ENCODE measurements around the gene FAM200C.
A peak's percentile ranks its signal among the peaks of the same experiment; 100 is the strongest.

FAM200C gene

DNA sequence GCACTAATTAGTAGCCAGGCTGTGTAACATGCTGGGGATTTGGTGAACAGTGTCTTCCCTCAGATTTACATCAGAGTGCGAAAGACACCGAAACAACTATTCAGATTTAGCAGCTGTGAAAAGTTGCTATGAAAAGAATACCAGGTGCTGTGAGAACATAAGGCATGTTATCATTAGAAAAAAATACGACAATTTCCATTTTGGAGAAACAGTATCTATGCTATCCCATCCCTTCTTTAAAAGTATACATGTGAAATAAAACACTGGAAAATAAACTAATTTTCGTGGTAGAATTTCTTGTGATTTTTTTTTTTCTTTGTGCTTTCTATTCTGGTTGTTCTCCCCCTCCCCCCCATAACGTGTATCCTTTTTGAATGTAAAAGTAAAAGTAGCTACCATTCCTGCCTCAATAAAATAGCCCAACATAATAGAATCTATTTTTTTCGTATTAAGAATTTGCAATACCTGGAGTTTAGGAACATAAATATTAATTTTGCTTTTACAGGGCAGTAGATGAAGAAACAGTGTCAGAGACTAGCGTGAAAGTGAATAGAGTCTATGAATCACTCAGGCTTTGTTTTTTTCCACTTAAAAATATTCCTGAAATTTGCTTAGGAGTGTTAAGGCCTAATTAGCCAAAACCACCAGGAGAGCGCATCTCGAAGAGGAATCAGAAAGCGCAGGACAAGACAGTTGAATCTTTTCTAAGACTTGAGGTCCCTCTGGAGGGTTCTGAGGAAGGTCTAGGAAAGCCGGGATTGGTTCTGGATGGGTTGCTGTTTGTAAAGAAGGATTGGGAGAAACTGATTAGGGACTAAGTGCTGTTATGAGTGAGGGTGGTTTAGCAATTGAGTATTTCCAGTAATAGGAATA lies 19.8 kb upstream of the FAM200C start:
- peak overlapping the region; percentile 91 for H3K4me3 ChIP-seq (ENCODE audit: low read depth, low read length)

- peak within 1 kb of the TSS; percentile 91 for H3K4me3 ChIP-seq (ENCODE audit: low read depth, low read length)
Observed at GRCh38 chr5:160418561-160419457, 19.0 kb upstream of the FAM200C start, which contains the start of gene SLU7. Gene SLU7, minus strand, starts transcription at chr5:160419081. Its CDS starts 3,787 bp downstream, at chr5:160415294.

DNA sequence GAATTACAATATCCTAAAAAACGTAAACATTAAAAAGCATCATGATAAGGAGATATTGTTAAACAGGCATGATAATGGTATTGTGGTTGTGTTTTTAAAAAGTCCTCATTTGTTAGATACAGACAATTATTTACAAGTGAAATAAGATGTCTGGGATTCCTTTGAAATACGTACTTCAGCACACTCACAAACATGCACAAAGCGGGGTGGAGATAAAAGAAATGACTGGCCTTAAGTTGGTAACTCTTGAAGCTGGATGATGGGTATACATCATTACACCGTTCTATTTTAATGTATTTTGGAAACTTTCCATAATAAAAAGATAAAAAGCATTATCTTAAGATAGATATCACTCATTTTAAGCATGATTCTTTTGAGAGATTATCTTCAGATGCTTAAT lies 1.0 kb downstream of the FAM200C start:
- no peak overlapping the region for H3K4me3 ChIP-seq (ENCODE audit: low read depth, low read length)

GRCh38 chr5:160397492-160397891 lies 2.4 kb downstream of the FAM200C start:
- H3K4me3 ChIP-seq (ENCODE audit: low read depth, low read length): no peak overlapping the region

GRCh38 chr5:160395111-160395510 lies 4.7 kb downstream of the FAM200C start:
- no peak overlapping the region for H3K4me3 ChIP-seq (ENCODE audit: low read depth, low read length)

DNA sequence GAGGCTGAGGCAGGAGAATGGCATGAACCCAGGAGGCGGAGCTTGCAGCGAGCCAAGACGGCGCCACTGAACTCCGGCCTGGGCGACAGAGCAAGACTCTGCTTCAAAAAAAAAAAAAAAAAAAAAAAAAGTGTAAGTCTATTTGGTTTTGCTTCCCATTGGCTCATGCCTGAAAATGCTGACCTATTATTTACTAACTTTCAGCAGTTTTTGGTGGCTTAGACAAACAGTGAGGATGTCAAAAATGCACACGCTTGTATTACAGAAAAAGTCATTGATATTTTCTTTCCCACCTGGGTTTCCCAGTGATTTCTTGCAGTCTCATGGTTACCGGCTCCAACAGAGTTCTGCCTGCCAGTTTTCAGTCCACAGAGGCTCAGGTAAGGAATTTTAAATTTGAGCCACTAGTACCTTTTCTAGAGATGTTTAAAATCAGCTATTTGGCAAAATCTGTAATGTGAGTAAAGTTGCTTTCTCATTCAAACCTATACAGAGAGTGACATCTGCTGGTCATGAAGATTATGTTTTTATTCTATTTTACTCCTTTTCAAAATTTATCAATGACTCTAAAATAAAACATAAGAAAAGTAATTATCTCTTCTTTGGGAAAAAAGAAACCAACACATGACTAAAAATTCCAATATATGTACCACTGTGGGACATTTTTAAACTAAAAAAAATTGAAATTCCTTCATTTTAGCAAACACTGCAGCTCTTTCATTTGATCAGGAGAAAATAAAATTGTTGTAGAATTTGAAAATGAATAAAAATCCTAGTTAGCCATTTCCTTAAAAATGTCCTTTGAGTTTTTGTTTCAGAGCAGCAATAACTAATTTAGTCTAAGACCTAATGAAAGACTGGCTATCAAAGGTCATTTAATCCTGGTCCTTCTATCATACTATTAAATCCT lies 8.8 kb downstream of the FAM200C start:
- no peak overlapping the region for H3K4me3 ChIP-seq (ENCODE audit: low read depth, low read length)

- H3K4me3 ChIP-seq (ENCODE audit: low read depth, low read length): no peak overlapping the region
Observed at GRCh38 chr5:160387445-160387844, 12.4 kb downstream of the FAM200C start.

DNA sequence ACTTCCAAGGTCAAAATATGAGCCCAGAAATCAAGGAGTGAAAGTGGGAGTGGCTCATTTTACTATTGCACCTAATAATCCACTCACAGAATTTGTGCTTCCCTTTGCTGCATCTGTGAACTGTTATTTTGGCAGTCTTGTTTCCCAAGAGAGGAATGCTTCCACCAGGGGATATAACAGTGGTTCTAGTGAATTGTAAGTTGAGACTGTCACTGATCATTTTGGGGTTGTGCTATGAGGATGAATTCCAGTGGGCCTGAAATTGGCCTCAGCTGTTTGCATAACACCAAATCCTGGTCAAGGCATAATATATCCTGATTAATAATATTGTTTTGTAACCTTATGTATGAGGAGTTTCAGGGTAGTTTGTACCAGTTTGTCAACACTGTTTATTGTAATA lies 14.4 kb downstream of the FAM200C start:
- no peak overlapping the region for H3K4me3 ChIP-seq (ENCODE audit: low read depth, low read length)

DNA sequence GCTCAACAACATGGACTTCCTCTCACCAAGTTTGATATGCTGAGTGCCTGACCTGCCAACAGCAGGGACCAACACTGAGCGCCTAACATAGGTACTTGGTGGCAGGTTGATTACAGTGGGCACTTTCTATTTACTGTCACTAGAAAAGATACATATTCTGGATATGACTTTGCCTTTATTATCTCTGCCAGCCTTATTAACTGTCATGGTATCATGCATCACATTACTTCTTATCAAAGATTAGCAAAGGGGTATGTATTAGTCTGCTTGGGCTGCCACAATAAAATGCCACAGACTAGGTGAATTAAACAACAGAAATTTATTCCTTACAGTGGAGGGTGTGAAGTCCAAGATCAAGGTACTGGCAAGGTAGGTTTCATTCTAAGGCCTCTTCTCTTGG lies 15.2 kb downstream of the FAM200C start:
- no peak overlapping the region for H3K4me3 ChIP-seq (ENCODE audit: low read depth, low read length)

DNA sequence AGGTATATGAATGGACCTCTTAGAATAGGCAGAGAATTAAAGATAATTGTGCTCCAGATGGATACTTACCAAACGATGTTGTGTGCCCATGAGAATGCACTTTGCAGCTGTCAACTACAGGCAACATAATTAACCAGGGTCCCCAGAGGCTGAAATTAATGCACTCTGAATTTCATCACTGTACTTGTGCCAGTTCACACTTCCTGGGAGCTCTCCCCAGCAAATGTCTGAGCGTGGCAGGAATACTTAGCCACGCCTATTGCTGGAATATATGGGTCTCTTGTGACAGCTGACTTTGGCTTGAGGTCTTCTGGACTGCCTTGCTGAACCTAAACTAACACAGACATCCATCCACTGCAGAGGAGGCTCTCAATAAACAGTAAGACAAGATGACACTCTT lies 17.5 kb downstream of the FAM200C start:
- no peak overlapping the region for H3K4me3 ChIP-seq (ENCODE audit: low read depth, low read length)

DNA sequence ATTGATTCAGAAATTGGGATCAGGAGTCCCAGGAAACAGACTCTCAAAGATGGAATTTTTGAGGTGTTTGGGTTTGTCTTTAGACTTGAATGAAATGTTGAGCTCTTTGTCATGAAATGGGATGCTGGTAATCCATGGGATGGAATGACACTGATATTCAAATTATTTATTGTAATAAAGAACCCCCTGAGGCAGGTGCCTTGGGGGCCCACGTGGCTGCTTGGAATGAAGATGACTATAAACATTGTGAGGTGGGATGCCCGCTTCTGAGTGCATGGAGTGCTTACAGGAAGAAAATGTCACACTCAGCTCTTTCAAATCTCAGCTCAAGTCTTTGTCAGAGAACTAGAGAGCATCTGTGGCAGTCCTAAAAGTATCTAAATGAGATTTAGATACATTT lies 19.8 kb downstream of the FAM200C start:
- no peak overlapping the region for H3K4me3 ChIP-seq (ENCODE audit: low read depth, low read length)

DNA sequence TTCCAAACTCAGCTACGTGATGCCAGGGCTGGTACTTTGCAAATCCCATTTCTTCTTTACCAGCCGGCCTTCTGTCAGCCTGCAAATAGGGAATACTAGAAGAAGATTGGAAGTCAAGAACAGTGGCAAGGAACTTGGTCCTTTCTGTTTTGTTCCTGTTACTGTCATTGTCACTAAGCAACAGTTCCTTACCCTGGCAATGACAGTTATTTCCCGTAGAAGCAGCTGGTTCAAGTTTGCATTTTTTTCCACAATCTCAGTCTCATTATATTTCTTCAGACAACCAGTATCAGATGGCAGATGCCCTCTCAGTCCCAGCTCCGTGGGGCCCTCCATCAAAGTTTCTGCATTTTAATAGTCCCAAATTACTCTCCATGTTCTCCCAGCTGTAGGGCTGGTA lies 20.3 kb downstream of the FAM200C start:
- no peak overlapping the region for H3K4me3 ChIP-seq (ENCODE audit: low read depth, low read length)

- H3K4me3 ChIP-seq (ENCODE audit: low read depth, low read length): no peak overlapping the region
Observed at GRCh38 chr5:160378330-160378729, 21.5 kb downstream of the FAM200C start.

- no peak overlapping the region for H3K4me3 ChIP-seq (ENCODE audit: low read depth, low read length)
Observed at GRCh38 chr5:160377651-160378050, 22.2 kb downstream of the FAM200C start.

DNA sequence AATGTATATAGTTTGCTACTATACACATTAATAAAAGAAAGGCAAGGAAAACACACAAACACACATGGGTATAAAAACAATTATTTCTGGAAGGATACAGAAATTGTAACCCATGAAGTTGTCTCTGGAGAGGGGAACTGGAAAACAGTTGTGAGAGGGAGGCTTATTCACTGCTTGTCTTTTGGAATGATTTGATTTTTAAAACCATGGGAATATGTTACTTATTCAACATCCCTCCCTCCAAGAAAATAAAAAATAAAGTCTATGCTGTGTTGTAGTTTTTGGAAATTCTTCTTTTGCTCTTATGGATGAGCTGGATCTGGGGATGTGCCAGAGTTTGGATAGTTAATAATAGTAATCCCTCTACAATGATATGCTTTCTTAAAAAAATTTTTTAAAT lies 23.4 kb downstream of the FAM200C start:
- no peak overlapping the region for H3K4me3 ChIP-seq (ENCODE audit: low read depth, low read length)

DNA sequence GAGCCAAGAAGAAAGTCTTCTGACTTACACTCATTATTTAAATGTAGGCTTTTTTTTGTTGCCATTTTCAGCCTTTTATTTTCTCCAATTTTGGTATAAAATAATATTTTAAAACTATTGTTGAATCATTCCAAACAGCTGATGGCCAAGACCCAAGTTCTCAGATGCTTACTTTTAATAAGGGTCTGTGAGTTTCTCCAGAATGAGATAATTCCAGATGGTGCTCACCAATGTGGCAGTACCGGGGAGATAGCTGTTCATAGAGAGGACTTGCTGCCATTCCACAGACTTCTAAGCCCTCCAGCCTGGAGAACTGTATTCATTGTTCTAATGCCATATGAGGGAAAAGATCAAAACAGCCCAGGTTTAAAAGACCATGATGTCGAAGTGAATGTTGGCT lies 24.2 kb downstream of the FAM200C start:
- no peak overlapping the region for H3K4me3 ChIP-seq (ENCODE audit: low read depth, low read length)

DNA sequence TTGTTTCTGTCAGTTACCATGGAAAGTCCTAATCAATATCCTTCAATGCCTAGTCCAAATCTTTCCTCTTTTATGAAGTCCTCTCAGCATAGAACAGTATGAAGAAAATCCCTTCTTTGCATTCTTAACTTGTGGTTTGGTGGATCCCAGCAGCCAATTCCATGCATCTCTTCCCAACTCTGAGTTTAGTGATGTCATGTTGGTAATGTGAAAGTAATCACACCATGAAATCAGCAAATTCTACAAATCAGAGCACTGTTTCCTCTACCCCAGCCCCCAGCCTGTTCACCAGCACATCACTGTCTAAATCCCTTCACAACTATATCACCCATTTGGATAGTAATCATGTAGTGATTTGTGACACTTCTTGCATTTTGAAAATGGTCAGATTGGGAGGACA lies 24.7 kb downstream of the FAM200C start:
- no peak overlapping the region for H3K4me3 ChIP-seq (ENCODE audit: low read depth, low read length)

DNA sequence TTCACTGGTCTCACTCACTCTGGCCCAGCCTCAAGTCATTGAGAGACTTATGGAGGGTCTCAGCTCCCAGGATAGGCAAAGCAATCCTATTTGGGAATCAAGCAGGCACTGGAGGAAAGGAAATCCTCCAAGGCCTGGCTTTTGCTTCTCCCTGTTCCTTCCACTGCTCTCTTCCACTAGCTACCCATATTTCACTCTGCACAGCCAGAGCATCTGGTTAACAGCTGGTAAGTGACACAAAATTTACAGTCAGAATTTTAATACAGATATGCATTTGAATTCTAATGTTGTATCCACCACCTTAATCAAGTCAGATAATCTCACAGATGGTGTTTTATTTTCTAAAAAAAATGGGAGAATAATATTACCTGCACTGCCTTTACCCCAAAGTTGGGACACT lies 28.6 kb downstream of the FAM200C start:
- H3K4me3 ChIP-seq (ENCODE audit: low read depth, low read length): no peak overlapping the region

GRCh38 chr5:160370713-160371034 lies 29.2 kb downstream of the FAM200C start:
- peak overlapping the region; percentile 38 for H3K4me3 ChIP-seq (ENCODE audit: low read depth, low read length)

DNA sequence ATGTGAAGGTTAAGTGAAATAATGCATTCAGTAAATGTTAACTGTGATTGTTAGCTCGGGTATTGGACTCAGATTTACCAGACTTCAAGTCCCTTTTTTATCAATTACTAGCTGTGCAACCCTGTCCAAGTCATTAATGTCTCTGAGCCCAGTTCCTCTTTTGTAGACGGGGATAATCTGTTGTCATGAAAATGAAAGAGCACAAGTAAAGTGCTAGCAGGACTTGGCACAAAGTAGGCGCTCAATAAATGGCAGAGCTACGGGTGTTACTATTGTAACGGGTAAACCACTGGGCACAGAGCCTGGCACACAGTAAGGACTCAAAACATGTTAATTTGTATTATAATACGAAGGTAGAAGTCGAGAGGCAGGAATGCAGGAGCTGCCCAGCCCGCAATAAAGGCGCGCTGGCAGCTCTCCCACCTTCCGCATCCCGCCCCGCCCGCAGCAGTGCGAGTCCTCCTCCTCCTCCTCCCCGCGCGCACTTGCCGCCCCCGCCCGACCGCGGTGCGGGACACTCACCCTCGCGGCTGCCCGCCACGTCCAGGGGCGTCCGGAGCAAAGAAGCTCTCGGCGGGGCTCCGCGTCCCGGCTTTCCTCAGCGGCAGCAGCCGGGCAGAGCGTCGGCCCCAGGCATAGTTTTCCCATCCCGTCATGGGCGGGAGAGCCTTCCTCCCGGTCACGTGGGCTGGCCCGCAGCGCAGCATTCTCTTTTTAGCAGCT lies 29.7 kb downstream of the FAM200C start, which contains the start of gene C1QTNF2:
C1QTNF2 (minus strand) TSS at position 637 of the 723 bp plus-strand sequence. CDS start 15,615 bp downstream, outside the sequence.
- peak within 1 kb of the TSS; percentile 38 for H3K4me3 ChIP-seq (ENCODE audit: low read depth, low read length)

Data from iPS-11a (cell line).